Kidney glomerular epithelial cell (primary cell): Measurements from ENCODE around the gene SPATA22.
"Not testable (repeated sequence)": the region's sequence is repeated elsewhere in the genome, so short reads cannot be mapped to it uniquely, and the experiment has no call there.

ENCODE experiments used
- DNase-seq: peaks from one replicate; lab custom pipeline; 2025; lab: John Stamatoyannopoulos, UW

Gene SPATA22

DNA sequence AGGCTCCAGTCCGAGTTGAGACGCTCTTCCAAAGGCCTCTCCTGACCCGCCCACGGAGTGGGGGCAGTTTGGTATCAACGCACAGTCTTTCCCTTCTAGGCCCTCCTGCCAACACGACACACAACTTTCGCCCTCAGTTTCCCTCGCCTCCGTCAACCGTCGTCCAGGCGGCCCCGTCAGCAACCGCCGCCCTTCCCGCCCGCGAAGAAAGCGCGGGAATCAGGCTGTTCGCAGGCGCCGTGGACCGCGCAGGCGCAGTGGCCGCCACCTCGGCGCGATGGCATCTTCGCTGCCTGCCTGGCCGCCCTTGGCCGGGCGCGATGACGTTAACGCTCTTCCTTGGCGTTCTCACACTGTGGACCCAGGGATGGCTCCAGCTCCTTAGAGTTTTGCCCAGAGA, at the start of gene SPATA22:
SPATA22 (minus strand) TSS at position 221 of the 400 bp plus-strand sequence. CDS start 2,494 bp downstream, outside the sequence.
- DNase-seq, result no peak

DNA sequence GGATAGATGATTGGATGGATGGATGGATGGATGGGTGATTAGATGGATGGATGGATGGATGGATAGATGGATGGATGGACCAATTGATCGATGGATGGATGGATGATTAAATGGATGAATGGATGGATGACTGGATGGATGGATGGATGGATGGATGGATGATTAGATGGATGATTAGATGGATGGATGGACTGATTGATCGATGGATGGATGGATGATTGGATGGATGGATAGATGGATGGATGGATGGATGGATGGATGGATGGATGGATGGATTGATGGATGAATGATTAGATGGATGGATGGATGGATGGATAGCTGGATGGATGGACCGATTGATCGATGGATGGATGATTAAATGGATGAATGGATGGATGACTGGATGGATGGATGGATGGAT, 47.9 kb upstream of the SPATA22 start:
- not testable (repeated sequence) for DNase-seq

- DNase-seq, result no peak
Measured at GRCh38 chr17:3514873-3515272, 43.3 kb upstream of the SPATA22 start.

DNA sequence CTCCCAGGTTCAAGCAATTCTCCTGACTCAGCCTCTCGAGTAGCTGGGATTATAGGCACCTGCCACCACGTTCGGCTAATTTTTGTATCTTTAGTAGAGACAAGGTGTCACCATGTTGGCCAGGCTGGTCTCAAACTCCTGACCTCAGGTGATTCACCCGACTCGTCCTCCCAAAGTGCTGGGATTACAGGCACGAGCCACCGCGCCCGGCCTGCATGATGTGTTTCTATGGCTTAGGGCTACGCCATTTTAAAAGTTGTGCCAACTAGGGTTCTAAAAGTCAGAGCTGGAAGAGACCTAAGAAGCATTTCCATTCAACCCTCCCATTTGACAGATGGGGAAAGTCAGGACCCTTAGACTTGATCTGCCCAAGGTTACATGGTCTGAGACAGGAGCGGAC, 42.5 kb upstream of the SPATA22 start:
- not testable (repeated sequence) for DNase-seq

DNA sequence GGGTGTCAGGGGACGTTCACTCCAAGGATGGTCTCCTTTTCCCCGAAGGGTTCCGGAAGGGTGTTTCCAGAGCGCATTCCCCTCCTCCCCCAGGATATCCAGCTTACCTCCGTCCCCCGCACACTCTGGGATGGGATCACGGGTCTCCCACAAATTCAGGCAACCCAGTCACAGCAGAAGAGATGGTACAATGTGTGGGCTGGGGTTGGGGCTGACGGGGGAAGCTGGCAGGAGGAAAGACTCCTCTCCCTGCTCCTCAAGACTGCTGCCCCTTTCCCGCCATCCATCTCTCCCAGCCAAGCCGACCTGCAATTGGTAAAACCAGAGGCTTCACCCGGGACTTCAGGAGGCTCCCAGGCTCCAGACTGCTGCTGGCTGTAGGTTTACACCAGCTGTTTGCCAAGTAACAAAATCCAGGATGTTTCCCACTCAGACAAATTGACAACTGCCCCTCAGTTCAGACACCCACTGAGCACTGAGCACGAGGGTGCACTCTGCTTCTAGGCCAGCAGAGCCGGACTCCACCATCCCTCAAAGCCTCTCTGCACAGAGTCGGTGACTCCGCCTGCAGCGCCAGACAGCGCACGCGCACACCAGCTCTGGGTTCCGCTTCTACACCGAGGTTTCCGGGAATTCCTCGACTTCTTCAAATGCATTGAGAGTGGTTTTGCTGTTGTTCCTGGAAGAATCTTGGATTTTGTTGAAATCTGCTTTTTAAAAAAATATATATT, 41.9 kb upstream of the SPATA22 start:
- DNase-seq, result no peak

- no peak for DNase-seq
Measured at GRCh38 chr17:3512505-3513171, 41.0 kb upstream of the SPATA22 start.

GRCh38 chr17:3511852-3512504, 40.4 kb upstream of the SPATA22 start:
- DNase-seq, result no peak

- DNase-seq, result no peak
Measured at GRCh38 chr17:3510090-3510489, 38.5 kb upstream of the SPATA22 start.

GRCh38 chr17:3507869-3508268, 36.2 kb upstream of the SPATA22 start:
- DNase-seq, result no peak

GRCh38 chr17:3507071-3507470, 35.5 kb upstream of the SPATA22 start:
- DNase-seq, result no peak

- no peak for DNase-seq
Measured at GRCh38 chr17:3506054-3506453, 34.4 kb upstream of the SPATA22 start.

DNA sequence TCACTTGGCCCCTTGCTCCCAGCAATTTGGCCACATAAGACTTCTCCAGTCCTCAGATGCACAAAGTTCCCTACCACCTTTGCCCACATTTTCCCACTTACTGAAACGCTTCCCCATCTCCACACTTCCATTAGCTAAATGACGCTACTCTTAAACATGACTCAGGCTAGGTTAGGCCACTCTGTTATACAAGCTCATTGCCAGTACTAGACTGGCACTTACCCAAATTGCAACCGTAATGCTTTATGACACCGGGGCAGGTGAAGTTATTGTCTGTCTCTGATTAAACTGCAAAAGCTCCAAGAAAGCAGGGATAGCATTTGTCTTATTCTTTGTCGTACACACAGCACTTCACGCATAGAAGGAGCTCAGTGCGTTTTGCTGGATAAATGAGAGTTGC, 33.4 kb upstream of the SPATA22 start:
- no peak for DNase-seq

DNA sequence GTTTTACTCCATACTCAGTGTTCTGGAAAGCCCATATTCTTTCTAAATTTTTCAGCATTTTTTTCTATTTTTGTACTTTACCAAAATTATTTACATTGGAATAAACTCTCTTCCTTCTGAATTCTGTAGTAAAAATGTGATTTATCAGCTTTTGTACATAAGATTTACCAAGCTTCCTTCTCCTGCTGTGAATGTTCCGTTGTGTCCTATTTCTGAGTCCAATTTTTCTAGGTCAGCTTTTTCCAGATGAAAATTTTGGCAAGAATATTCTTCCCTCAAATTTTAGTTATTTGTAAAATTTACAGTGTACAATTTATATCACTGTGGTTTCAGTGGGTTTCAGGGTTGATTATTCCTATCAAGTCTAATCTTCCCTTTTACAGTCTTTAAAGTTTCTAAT, 31.7 kb upstream of the SPATA22 start:
- DNase-seq, result no peak

DNA sequence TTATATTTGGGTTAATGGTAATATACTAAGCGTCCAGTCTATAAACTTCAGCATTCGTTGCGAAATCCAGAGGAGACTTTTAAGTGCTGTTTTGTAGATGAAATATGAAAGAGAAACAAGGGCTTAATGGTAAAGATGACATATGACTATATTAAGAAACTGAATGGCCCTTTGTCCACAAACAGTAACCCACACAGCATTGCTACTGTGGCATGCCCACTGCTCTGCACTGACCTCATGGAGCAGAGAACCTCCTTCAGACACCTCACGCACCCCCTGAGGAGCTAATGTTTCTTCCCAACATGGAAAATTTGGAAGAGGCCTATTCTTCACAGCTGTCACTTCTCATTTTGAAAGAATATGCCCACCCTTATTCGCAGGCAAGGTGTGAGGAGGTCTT, 30.8 kb upstream of the SPATA22 start:
- no peak for DNase-seq

- no peak for DNase-seq
Measured at GRCh38 chr17:3501344-3501743, 29.7 kb upstream of the SPATA22 start.

DNA sequence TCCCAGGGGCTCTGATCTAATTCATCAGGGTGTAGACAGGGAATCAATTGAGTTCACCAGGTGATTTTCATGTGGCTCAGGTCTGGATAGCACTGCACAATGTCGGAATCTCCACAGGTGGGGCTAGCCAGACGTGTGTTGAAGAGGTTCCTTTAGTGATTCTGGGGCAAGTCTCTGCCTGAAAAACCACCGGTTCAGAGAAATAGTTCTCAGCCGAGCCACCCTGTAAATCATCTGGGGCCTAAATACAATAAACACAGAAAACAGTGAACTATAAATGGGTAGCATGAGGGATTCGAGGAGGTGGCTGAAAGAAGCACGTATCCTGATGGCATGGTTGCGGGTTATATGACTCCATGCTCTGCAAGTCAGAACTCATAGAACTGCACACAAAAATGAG, 25.5 kb upstream of the SPATA22 start:
- no peak for DNase-seq

DNA sequence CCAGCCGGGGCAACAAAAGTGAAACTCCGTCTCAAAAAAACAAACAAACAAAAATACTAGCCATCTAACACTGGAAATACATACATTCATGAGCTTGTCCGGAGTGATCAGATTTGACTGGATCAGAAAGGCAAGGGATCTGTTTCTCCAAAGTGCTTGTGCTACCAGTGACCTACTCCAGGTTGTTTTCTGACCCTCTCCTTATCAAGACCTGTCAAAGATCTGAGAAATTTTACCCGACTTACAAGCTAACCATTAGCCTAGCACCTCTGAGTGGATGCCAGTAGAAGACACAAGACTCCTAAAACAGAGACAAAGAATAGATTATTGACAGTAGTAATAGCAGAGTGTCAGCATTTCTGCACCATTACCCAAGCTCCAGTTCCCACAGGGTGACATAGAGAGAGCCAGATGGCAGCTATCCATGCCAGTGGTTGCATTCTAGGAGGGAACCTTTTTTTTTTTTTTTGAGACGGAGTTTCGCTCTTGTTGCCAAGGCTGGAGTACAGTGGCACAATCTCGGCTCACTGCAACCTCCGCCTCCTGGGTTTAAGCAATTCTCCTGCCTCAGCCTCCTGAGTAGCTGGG, 14.0 kb upstream of the SPATA22 start:
- no peak for DNase-seq

- no peak for DNase-seq
Measured at GRCh38 chr17:3482852-3483251, 11.2 kb upstream of the SPATA22 start.

GRCh38 chr17:3479988-3480387, 8.4 kb upstream of the SPATA22 start:
- DNase-seq, result no peak

GRCh38 chr17:3475812-3476610, 4.4 kb upstream of the SPATA22 start, which contains the start of gene ASPA:
ASPA (plus strand) TSS chr17:3475997; CDS start chr17:3476160, 163 bp downstream.
- no peak for DNase-seq

- no peak for DNase-seq
Measured at GRCh38 chr17:3475251-3475685, 3.6 kb upstream of the SPATA22 start.

DNA sequence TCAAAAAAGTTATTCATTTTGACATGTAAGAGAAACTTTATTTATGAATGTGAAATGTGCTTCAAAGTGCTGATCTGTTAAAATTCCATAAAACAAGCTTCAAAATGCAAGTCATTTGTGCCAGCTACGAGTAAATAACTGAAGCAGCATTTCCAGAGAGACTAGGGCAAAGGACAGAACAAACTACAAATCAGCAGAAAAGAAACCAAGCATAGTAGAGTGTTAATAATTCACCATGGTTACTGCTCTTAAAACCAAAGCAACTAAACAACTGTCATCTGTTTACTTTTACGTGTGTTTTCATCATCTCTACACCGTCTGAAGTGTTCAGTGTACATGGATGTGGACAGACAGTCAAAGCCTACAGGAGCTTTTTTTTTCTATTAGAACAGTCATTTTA, 2.6 kb upstream of the SPATA22 start:
- peak; percentile 25 for DNase-seq
